D721Med (cell line): Measurements from ENCODE around the gene PACSIN1.

Experiments
- DNase-seq: peaks from one replicate; pipeline ENCODE4 v3.0.0; 2011; ENCODE audit warnings: low spot score; ENCODE audit not compliant: insufficient read length
- FAIRE-seq: peaks from 2 replicates; lab custom pipeline; 2011; peaks lifted over from hg19 to GRCh38; lab: Jason Lieb, UNC
- CTCF ChIP-seq: IDR thresholded peaks from 2 replicates; pipeline ENCODE4 v1.5.1; 2012; ENCODE audit warnings: mild to moderate bottlenecking, control low read depth; ENCODE audit not compliant: insufficient read depth; ENCODE audit errors: missing control alignments

PACSIN1 gene

GRCh38 chr6:34583461-34583860 is 117.6 kb downstream of the PACSIN1 start:
- FAIRE-seq (no peak), DNase-seq (no peak)
- TF ChIP-seq CTCF: no peak

GRCh38 chr6:34583861-34584604 is 118.2 kb downstream of the PACSIN1 start:
- no peak for FAIRE-seq
- TF ChIP-seq CTCF: no peak
- no peak for DNase-seq

- TF ChIP-seq CTCF: no peak
- FAIRE-seq (no peak), DNase-seq (no peak)
Measured at GRCh38 chr6:34584694-34585093, 118.8 kb downstream of the PACSIN1 start.
